K562 (cell line): ENCODE measurements around the gene SLC25A21. TPM values are rescaled to one million over a fixed set of nuclear protein-coding genes. Genes with fewer than 3 reads are reported as not detected.
A peak's percentile ranks its signal among the peaks of the same experiment; 100 is the strongest.

ENCODE experiments used
- ARID3A ChIP-seq: IDR thresholded peaks from 2 replicates; pipeline ENCODE4 v1.6.1; 2012; ENCODE audit warnings: low read depth, low read length, improper control_type of control experiment, borderline replicate concordance
- CEBPG ChIP-seq, 3 experiments: fragments of 200-800 bp in 1 of 3; sonication (Bioruptor generic) in 1 of 3; sonication (generic) in 1 of 3; formaldehyde crosslinking in 1 of 3; IDR thresholded peaks in 2 of 3; conservative IDR thresholded peaks in 1 of 3; 2 replicates each; pipeline versions ENCODE4 v1.6.1 to v1.8.0; 2016 to 2022; ENCODE audit warnings: missing compliant biosample characterization in 2 of 3, missing genetic modification characterization in 2 of 3, mild to moderate bottlenecking in 1 of 3, missing genetic modification reagents in 1 of 3
- CHAMP1 ChIP-seq: fragments of 450-650 bp; IDR thresholded peaks from 2 replicates; pipeline ENCODE4 v1.6.1; 2016; ENCODE audit warnings: mild to moderate bottlenecking
- FUS ChIP-seq: fragments of 200-400 bp; formaldehyde crosslinking; optimal IDR thresholded peaks from 2 replicates; pipeline ENCODE3; 2017; ENCODE audit warnings: low read depth, low read length
- KDM1A ChIP-seq, 2 experiments: fragments of 450-650 bp; IDR thresholded peaks; 2 replicates each; pipeline ENCODE4 v1.6.1; 2016; ENCODE audit warnings: mild to moderate bottlenecking in 2 of 2
- LARP7 ChIP-seq: fragments of 450-650 bp; IDR thresholded peaks from 2 replicates; pipeline ENCODE4 v1.6.1; 2016
- LCOR ChIP-seq: sonication (generic); formaldehyde crosslinking; IDR thresholded peaks from 2 replicates; pipeline ENCODE4 v1.8.0; 2022; ENCODE audit warnings: mild to moderate bottlenecking, missing genetic modification reagents
- MITF ChIP-seq: IDR thresholded peaks from 2 replicates; pipeline ENCODE4 v1.6.1; 2014; ENCODE audit warnings: antibody characterized with exemption
- NCOA1 ChIP-seq: fragments of 450-650 bp; IDR thresholded peaks from 2 replicates; pipeline ENCODE4 v1.6.1; 2016; ENCODE audit warnings: low read depth
- NEUROD1 ChIP-seq: fragments of 150-350 bp; IDR thresholded peaks from 2 replicates; pipeline ENCODE4 v1.6.1; 2014; ENCODE audit warnings: borderline replicate concordance, low read length, low read depth; ENCODE audit not compliant: partially characterized antibody
- RHOXF2B ChIP-seq: fragments of 250-450 bp; sonication (Bioruptor Pico); conservative IDR thresholded peaks from 2 replicates; pipeline ENCODE4 v1.5.1; 2021
- RNF2 ChIP-seq: sonication (generic); IDR thresholded peaks from 2 replicates; pipeline ENCODE4 v1.6.1; 2016
- SREBF1 ChIP-seq: fragments of 150-350 bp; IDR thresholded peaks from 2 replicates; pipeline ENCODE4 v1.6.1; 2014; ENCODE audit warnings: antibody characterized with exemption, low read depth, low read length, borderline replicate concordance
- SREBF2 ChIP-seq: sonication (generic); formaldehyde crosslinking; IDR thresholded peaks from 2 replicates; pipeline ENCODE4 v1.4.0; 2020; ENCODE audit warnings: mild to moderate bottlenecking, missing genetic modification reagents
- STAT5A ChIP-seq: IDR thresholded peaks from 2 replicates; pipeline ENCODE4 v1.6.1; 2012; ENCODE audit warnings: low read length, inconsistent platforms, borderline replicate concordance
- UBTF ChIP-seq, 2 experiments: IDR thresholded peaks; 2 replicates each; pipeline ENCODE4 v1.6.1; 2012; ENCODE audit warnings: improper control_type of control experiment in 2 of 2, low read depth in 2 of 2, low read length in 2 of 2, borderline replicate concordance in 1 of 2
- YBX1 ChIP-seq: fragments of 450-650 bp; IDR thresholded peaks from 2 replicates; pipeline ENCODE4 v1.7.1; 2016; ENCODE audit warnings: mild to moderate bottlenecking
- ZBTB49 ChIP-seq: sonication (generic); formaldehyde crosslinking; IDR thresholded peaks from 2 replicates; pipeline ENCODE4 v1.8.0; 2022; ENCODE audit warnings: missing genetic modification reagents, mild to moderate bottlenecking, borderline replicate concordance
- ZNF77 ChIP-seq: fragments of 250-450 bp; sonication (Bioruptor Pico); IDR thresholded peaks from 2 replicates; pipeline ENCODE4 v1.5.0; 2020
- polyA plus RNA-seq, 8 experiments: library from polyadenylated mRNA; depleted of rRNA in 4 of 8; stranded (reverse) in 5 of 8; unstranded in 3 of 8; fragments of >200 nt; fragmentation: Nextera tagmentation in 2 of 8; fragmentation: Illumina TruSeq in 1 of 8; extraction: Ambion mirVana in 2 of 8; extraction: Trizol in 1 of 8; gene quantifications; 2 replicates each; pipeline versions ENCODE4 v1.2.1 to v1.2.3, GENCODE V29; 2011 to 2014; ENCODE audit warnings: inconsistent platforms in 1 of 8, missing spikeins in 1 of 8
- total RNA-seq, 7 experiments: library from RNA; depleted of rRNA in 6 of 7; stranded (reverse); fragments of >200 nt in 6 of 7; fragmentation: Illumina TruSeq in 2 of 7; extraction: Trizol in 2 of 7; gene quantifications; 2 replicates each; pipeline versions ENCODE4 v1.2.1 to v1.2.3, GENCODE V29; 2011 to 2021; ENCODE audit warnings: low replicate concordance in 1 of 7

Gene SLC25A21
- total and polyA plus RNA-seq, 9 of the 15 experiments (the other 6 are each of a cell fraction or from before 2014, with no cell fraction given), result 15.2 to 46.7 (median 28.7) TPM

GRCh38 chr14:37168721-37169120 lies 3.7 kb downstream of the SLC25A21 start (continued):
- TF ChIP-seq ARID3A (peak; percentile 56; the same call in 1 of the 2 replicates), RNF2 (0 out of 2 replicates have a peak, but pooled peaks have one; percentile 37), CEBPG (CRISPR knock-in tag; IDR thresholded peaks at IDR 0.05) (no peak), CEBPG (tag; conservative IDR thresholded peaks at IDR 0.05 in 1 of 2, IDR thresholded peaks at IDR 0.05 in 1 of 2) (no peak), ZBTB49 (no peak), MITF (no peak), FUS (no peak), CHAMP1 (0 out of 2 replicates have a peak, but pooled peaks have one; percentile 25), ZNF77 (no peak), LARP7 (no peak), LCOR (CRISPR knock-in tag) (no peak), SREBF1 (no peak), YBX1 (no peak), UBTF (IDR thresholded peaks at IDR 0.05; ENCODE audit: borderline replicate concordance in 1 of 2, low read depth in 2 of 2, low read length in 2 of 2) (peak in 1 of 2 experiments; percentile 44; a peak in 1 of 4 replicates), RHOXF2B (CRISPR knock-in tag) (no peak), NCOA1 (peak; percentile 46; the same call in 1 of the 2 replicates), KDM1A (IDR thresholded peaks at IDR 0.05) (peak; percentile 74 to 82; a peak in 3 of 4 replicates), NEUROD1 (peak; percentile 66), STAT5A (peak; percentile 69; the same call in 1 of the 2 replicates), SREBF2 (no peak)
